GM12878 (cell line): ENCODE data around the gene PRG3. TPM values are rescaled to one million over a fixed set of nuclear protein-coding genes. Genes with fewer than 3 reads are reported as not detected.

Experiments
- ATAC-seq: fragments of 200-7000 bp; cut with Tn5 transposase; 3 replicates; pipeline ENCODE4 v1.9.1; 2020; ENCODE audit warnings: mild to moderate bottlenecking, moderate library complexity
- BruUV-seq: library from RNA; stranded (reverse); fragments of 400-500 nt; replicated peaks from 2 replicates; lab custom pipeline; 2021; lab: Mats Ljungman, UMichigan
- CTCF ChIA-PET: fragments of 300-600 bp; sonication (Branson Sonifier 250); formaldehyde crosslinking; extraction: SDS; loops from one replicate; lab custom pipeline; 2021; ENCODE audit warnings: inconsistent platforms; lab: Yijun Ruan, JAX
- POLR2A ChIA-PET: fragments of 350-600 bp; formaldehyde crosslinking; extraction: SDS; loops from one replicate; lab custom pipeline; 2021; ENCODE audit warnings: inconsistent platforms; lab: Charles Lee
- RAD21 ChIA-PET: fragments of 300-600 bp; sonication (Branson Sonifier 250); formaldehyde crosslinking; loops from one replicate; lab custom pipeline; 2023; ENCODE audit warnings: antibody characterized with exemption; ENCODE audit not compliant: unreplicated experiment; lab: Charles Lee
- SMC1A ChIA-PET: fragments of 300-600 bp; sonication (Branson Sonifier 250); formaldehyde crosslinking; loops from one replicate; lab custom pipeline; 2023; ENCODE audit not compliant: unreplicated experiment, uncharacterized antibody; lab: Charles Lee
- DNase-seq: peaks from one replicate; pipeline ENCODE4 v3.0.0-alpha.2; 2011; ENCODE audit warnings: low read depth, low spot score
- FAIRE-seq: peaks from 3 replicates; lab custom pipeline; 2011; peaks lifted over from hg19 to GRCh38; lab: Jason Lieb, UNC
- H2AFZ ChIP-seq: 2 replicates; pipeline ENCODE4 v1.6.0; 2011; ENCODE audit warnings: low read depth, low read length, control low read depth; ENCODE audit not compliant: control insufficient read depth
- H3K27ac ChIP-seq: 2 replicates; pipeline ENCODE4 v1.5.1; 2011; ENCODE audit warnings: control low read depth; ENCODE audit not compliant: control insufficient read depth, insufficient read depth
- H3K27me3 ChIP-seq, 2 experiments: replicated peaks in 1 of 2; 2 replicates each; pipeline versions ENCODE4 v1.6.0 to v1.6.1; 2011; ENCODE audit warnings: low read length in 1 of 2; ENCODE audit not compliant: control insufficient read depth in 2 of 2, insufficient read depth in 2 of 2
- H3K36me3 ChIP-seq, 2 experiments: 2 replicates each; pipeline ENCODE4 v1.5.1; 2011; ENCODE audit warnings: low read length in 1 of 2; ENCODE audit not compliant: control insufficient read depth in 2 of 2, insufficient read depth in 2 of 2
- H3K4me1 ChIP-seq: 2 replicates; pipeline ENCODE4 v1.6.1; 2011; ENCODE audit warnings: mild to moderate bottlenecking, low read length, moderate library complexity, mixed read lengths; ENCODE audit not compliant: control insufficient read depth, insufficient read depth
- H3K4me2 ChIP-seq: 2 replicates; pipeline ENCODE4 v1.6.0; 2011; ENCODE audit warnings: control low read depth; ENCODE audit not compliant: control insufficient read depth, insufficient read depth
- H3K4me3 ChIP-seq: fragments of 200-600 bp; sonication (generic); 2 replicates; pipeline ENCODE4 v1.5.1; 2016
- H3K79me2 ChIP-seq: 2 replicates; pipeline ENCODE4 v1.6.0; 2011; ENCODE audit warnings: low read length; ENCODE audit not compliant: control insufficient read depth, insufficient read depth
- H3K9ac ChIP-seq: 2 replicates; pipeline ENCODE4 v1.8.0; 2011; ENCODE audit warnings: low read length, control low read depth, mixed read lengths; ENCODE audit not compliant: control insufficient read depth, insufficient read depth
- H3K9me3 ChIP-seq: replicated peaks from 3 replicates; pipeline ENCODE4 v1.5.1; 2011; ENCODE audit warnings: mild to moderate bottlenecking, low read length; ENCODE audit not compliant: control insufficient read depth, insufficient read depth
- H4K20me1 ChIP-seq: 2 replicates; pipeline ENCODE4 v1.6.0; 2011; ENCODE audit not compliant: control insufficient read depth, insufficient read depth
- BRCA1 ChIP-seq: IDR thresholded peaks from 2 replicates; pipeline ENCODE4 v1.6.1; 2011; ENCODE audit warnings: low read depth, low read length, improper control_type of control experiment
- DPF2 ChIP-seq: fragments of 450-650 bp; IDR thresholded peaks from 2 replicates; pipeline ENCODE4 v1.6.1; 2017; ENCODE audit warnings: mild to moderate bottlenecking
- LARP7 ChIP-seq: fragments of 450-650 bp; IDR thresholded peaks from 2 replicates; pipeline ENCODE4 v1.6.1; 2017; ENCODE audit warnings: mild to moderate bottlenecking
- MTA2 ChIP-seq: fragments of 450-650 bp; IDR thresholded peaks from 2 replicates; pipeline ENCODE4 v1.6.1; 2016; ENCODE audit warnings: low read depth, mild to moderate bottlenecking, moderate library complexity
- MYB ChIP-seq: fragments of 150-350 bp; IDR thresholded peaks from 2 replicates; pipeline ENCODE4 v1.6.1; 2014; ENCODE audit warnings: mild to moderate bottlenecking, low read depth, low read length, borderline replicate concordance
- NR2C1 ChIP-seq: fragments of 450-650 bp; IDR thresholded peaks from 2 replicates; pipeline ENCODE4 v1.6.1; 2017; ENCODE audit warnings: antibody characterized with exemption, mild to moderate bottlenecking, moderate library complexity
- PML ChIP-seq: IDR thresholded peaks from 2 replicates; pipeline ENCODE4 v1.6.1; 2012; ENCODE audit warnings: low read length, inconsistent platforms
- RAD21 ChIP-seq: IDR thresholded peaks from 2 replicates; pipeline ENCODE4 v1.6.1; 2011; ENCODE audit warnings: mild to moderate bottlenecking, low read depth, low read length, moderate library complexity; ENCODE audit not compliant: insufficient read depth
- RBBP5 ChIP-seq: fragments of 200-600 bp; sonication (generic); conservative IDR thresholded peaks from 2 replicates; pipeline ENCODE4 v1.6.1; 2016
- SRF ChIP-seq, 2 experiments: IDR thresholded peaks; 2 replicates each; pipeline ENCODE4 v1.6.1; 2011; ENCODE audit warnings: low read depth in 2 of 2, low read length in 2 of 2, mild to moderate bottlenecking in 1 of 2, moderate library complexity in 1 of 2
- ZNF384 ChIP-seq: IDR thresholded peaks from 2 replicates; pipeline ENCODE4 v1.6.1; 2012; ENCODE audit warnings: low read depth, mild to moderate bottlenecking, low read length, improper control_type of control experiment, borderline replicate concordance
- WGBS: methylation state at CpG from one replicate; pipeline ENCODE4 v1.1.6; 2016; ENCODE audit warnings: low lambda C conversion rate; ENCODE audit not compliant: insufficient replicate concordance, insufficient coverage; ENCODE audit errors: missing lambda C conversion rate; 5-methylcytosine and 5-hydroxymethylcytosine counted together
- in situ Hi-C: fragments of 300-500 bp; cut with MboI; formaldehyde crosslinking; loops from 9 replicates; pipeline ENCODE4 v1.14.3; 2018; ENCODE audit warnings: mixed read lengths
- intact Hi-C: fragments of 100-400 bp; cut with micrococcal nuclease; formaldehyde crosslinking; loops from one replicate; pipeline ENCODE4 v1.14.2; 2022; ENCODE audit not compliant: unreplicated experiment
- polyA plus RNA-seq, 11 experiments: library from polyadenylated mRNA; depleted of rRNA in 4 of 11; unstranded in 6 of 11; stranded (reverse) in 5 of 11; fragments of >200 nt; fragmentation: Nextera tagmentation in 4 of 11; fragmentation: Illumina TruSeq in 1 of 11; extraction: Ambion mirVana in 4 of 11; extraction: Trizol in 1 of 11; gene quantifications; 1 replicate in 1 of 11; 2 replicates in 10 of 11; pipeline versions ENCODE4 v1.2.1 to v1.2.3, GENCODE V29; 2011 to 2016; ENCODE audit warnings: inconsistent platforms in 2 of 11, missing spikeins in 2 of 11, low read depth in 1 of 11
- total RNA-seq, 4 experiments: library from RNA; depleted of rRNA in 3 of 4; stranded (reverse); fragments of >200 nt in 3 of 4; fragmentation: Illumina TruSeq in 1 of 4; extraction: Trizol in 1 of 4; gene quantifications; 2 replicates each; pipeline versions ENCODE4 v1.2.1 to v1.2.3, GENCODE V29; 2013 to 2021
- TF ChIP-seq, protein P1 (sequence below): IDR thresholded peaks from 2 replicates; pipeline ENCODE4 v1.6.1; 2012; ENCODE audit warnings: low read depth, low read length, improper control_type of control experiment
- TF ChIP-seq, protein P2 (sequence below): IDR thresholded peaks from 2 replicates; pipeline ENCODE4 v1.6.1; 2012; ENCODE audit warnings: low read length, inconsistent platforms

Gene PRG3
- total and polyA plus RNA-seq, 10 of the 15 experiments (the other 5 are each of a cell fraction or from before 2014, with no cell fraction given) = not detected

DNA sequence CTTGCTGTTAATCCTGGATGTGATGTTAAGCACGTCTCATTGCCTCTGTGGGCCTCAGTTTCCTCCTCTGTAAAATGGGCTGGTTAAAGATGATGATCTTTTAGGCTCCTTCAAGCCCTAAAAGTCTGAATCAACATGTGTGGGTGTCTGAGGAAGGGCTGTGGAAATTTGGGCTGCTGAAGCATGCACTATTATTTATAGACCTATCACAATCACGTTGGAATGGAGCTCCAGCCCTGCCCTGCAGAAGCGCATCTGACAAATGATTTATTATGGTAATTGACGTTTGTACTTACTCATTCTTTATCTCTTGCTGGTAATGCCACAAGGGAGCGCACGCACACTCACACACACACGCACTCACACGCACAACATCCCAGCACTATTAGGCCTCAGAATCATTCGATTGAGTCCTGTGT lies 22.4 kb downstream of the PRG3 start:
- ChIA-PET POLR2A (no interaction called here), SMC1A (interaction anchor here (1.0 kb wide), 1 partner anchor 11 kb away, joined by 4 read pairs; no protein-coding TSS in a partner anchor), CTCF (interaction anchor here (1.7 to 1.9 kb wide), 2 partner anchors 125 to 283 kb away, joined by 6 to 7 read pairs; no protein-coding TSS in a partner anchor), RAD21 (interaction anchor here (1.8 kb wide), 1 partner anchor 13 kb away, joined by 5 read pairs; no protein-coding TSS in a partner anchor)
- intact Hi-C loops = no loop called here
- no TSS peak for BruUV-seq
- no peaks in the 10 kb centered on the region for H3K36me3 ChIP-seq
- H3K27me3 ChIP-seq = peaks cover 0 to 3% of the 10 kb centered on the region in 2 experiments; a peak in 2 of 4 replicates
- no peaks in the 10 kb centered on the region for H4K20me1 ChIP-seq
- no peak overlapping the region for H3K27ac ChIP-seq
- H3K4me3 ChIP-seq = no peak overlapping the region
- in situ Hi-C loops = no loop called here
- no peak overlapping the region for H3K4me2 ChIP-seq
- no peaks in the 10 kb centered on the region for H3K9me3 ChIP-seq
- no peaks in the 10 kb centered on the region for H3K79me2 ChIP-seq
- WGBS = 45% methylated on average over 9 of the region's 9 CpGs
- ATAC-seq (no peak), DNase-seq (no peak)
- no peak overlapping the region for H3K9ac ChIP-seq
- no peaks in the 10 kb centered on the region for H3K4me1 ChIP-seq
- TF ChIP-seq DPF2 (no peak), BRCA1 (no peak), ZNF384 (no peak), MYB (no peak), PML (no peak), NR2C1 (no peak), RBBP5 (no peak), RAD21 (no peak), MTA2 (no peak), LARP7 (no peak), SRF (IDR thresholded peaks at IDR 0.05; ENCODE audit: low read depth in 2 of 2, low read length in 2 of 2) (no peak)
- TF ChIP-seq, protein P1, sequence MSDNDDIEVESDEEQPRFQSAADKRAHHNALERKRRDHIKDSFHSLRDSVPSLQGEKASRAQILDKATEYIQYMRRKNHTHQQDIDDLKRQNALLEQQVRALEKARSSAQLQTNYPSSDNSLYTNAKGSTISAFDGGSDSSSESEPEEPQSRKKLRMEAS = no peak
- TF ChIP-seq, protein P2, sequence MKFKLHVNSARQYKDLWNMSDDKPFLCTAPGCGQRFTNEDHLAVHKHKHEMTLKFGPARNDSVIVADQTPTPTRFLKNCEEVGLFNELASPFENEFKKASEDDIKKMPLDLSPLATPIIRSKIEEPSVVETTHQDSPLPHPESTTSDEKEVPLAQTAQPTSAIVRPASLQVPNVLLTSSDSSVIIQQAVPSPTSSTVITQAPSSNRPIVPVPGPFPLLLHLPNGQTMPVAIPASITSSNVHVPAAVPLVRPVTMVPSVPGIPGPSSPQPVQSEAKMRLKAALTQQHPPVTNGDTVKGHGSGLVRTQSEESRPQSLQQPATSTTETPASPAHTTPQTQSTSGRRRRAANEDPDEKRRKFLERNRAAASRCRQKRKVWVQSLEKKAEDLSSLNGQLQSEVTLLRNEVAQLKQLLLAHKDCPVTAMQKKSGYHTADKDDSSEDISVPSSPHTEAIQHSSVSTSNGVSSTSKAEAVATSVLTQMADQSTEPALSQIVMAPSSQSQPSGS = no peak
- TF ChIP-seq, all 136 proteins: peak for 0
- no peak overlapping the region for H2AFZ ChIP-seq
- FAIRE-seq = no peak
